ENCODE data around the gene RFLNA.
"Not testable (repeated sequence)": the region's sequence is repeated elsewhere in the genome, so short reads cannot be mapped to it uniquely, and the experiment has no call there.

The RFLNA gene

DNA sequence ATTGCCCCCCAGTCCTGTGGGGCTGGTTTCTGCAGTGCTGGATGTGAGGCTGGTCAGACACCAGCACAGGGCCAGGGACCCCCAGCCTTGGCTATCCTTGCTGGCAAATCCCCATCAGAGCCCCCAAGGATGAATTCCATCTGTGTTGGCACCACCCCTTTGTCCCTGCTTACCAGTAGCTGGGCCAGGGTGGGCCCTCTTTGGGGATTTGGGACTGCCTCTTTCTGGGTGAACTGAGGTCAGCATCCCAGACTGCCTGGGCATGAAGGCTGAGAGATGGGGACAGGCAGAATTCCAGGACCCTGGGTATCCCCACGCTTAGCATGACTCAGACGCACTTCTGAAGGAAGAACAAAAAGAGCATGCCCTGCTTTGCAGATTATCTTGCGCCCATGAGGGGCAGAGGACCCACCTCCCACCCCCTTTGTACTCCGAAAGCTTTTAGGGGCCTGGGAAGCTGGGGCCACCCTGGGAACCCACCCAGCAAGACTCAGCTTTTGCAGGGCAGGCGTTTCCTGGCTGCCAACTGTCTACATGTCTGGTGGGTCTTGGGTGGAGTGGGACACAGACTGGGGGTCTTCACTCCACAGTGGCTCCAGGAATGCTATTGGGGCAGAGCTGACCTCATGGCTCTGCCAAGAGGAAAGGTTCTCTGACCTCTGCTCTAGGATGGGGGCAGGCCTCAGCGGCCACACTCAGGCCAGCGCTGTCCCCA, 26.8 kb downstream of the RFLNA start:
- DNase-seq, result no peak

DNA sequence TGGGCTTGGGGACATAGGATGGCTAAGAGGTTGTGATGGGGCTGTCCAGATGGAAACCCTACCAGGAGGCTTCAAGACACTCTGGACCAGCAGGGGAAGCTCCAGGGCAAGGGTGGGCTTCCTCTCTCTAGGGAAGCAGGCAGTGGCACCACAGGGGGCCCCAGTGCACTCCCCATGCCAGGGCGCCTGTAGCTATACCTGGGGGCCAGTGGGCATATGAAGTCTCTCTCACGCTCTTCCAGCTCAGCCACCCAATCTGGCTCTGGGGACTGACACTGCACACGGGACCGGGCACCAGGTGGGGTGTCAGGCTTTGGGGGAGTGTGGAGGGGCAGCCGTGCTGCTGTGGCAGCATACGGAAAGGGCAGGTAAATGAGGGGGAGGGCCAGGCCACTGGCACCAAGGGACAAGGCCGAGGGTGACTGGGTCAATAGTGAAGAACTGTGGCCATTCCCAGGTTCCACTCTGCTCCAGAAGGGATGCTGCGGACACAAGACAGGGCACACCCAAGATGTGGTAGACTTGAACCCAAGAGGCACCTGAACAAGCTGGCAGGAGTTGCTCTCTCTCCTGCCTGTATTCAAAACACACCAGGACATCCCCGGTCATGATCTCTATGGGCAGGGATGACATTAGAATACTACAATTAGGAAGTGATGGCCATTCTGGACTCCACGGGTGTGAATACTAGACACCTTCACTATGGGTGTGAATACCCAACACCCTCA, 27.5 kb downstream of the RFLNA start:
- DNase-seq, result no peak

DNA sequence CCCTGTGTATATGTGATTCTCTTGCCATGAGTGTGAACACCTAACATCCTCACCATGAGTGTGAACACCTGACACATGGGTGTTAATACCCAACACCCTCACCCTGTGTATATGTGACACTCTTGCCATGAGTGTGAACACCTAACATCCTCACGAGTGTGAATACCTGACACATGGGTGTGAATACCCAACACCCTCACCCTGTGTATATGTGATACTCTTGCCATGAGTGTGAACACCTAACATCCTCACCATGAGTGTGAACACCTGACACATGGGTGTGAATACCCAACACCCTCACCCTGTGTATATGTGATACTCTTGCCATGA, 28.1 kb downstream of the RFLNA start:
- DNase-seq, result not testable (repeated sequence)

DNA sequence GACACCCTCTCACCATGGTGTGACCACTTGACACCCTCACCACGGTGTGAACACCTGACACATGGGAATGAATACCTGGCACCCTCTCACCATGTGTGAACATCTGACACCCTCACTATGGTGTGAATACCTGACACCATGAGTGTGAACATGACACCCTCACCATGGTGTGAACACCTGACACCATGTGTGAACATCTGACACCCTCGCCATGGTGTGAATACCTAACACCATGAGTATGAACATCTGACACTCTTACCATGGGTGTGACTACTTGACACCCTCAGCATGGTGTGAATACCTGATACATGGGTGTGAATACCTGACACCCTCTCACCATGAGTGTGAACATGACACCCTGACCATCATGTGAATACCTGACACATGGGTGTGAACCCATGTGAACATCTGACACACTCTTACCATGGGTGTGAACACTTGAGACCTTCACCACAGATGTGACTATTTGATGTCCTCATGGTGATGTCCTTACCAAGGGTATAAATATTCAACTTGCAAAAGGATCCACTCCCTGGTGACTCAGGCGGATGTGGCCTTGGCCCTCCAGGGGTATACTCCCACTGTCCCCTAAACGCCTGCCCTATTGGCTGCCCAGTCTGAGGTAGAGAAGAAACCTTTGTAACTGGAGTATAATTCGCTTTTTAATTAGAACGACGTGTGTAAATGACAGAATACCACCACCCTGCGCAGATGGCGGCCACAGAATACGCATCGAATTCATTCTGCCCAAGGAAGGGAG, 29.1 kb downstream of the RFLNA start:
- no peak for DNase-seq

DNA sequence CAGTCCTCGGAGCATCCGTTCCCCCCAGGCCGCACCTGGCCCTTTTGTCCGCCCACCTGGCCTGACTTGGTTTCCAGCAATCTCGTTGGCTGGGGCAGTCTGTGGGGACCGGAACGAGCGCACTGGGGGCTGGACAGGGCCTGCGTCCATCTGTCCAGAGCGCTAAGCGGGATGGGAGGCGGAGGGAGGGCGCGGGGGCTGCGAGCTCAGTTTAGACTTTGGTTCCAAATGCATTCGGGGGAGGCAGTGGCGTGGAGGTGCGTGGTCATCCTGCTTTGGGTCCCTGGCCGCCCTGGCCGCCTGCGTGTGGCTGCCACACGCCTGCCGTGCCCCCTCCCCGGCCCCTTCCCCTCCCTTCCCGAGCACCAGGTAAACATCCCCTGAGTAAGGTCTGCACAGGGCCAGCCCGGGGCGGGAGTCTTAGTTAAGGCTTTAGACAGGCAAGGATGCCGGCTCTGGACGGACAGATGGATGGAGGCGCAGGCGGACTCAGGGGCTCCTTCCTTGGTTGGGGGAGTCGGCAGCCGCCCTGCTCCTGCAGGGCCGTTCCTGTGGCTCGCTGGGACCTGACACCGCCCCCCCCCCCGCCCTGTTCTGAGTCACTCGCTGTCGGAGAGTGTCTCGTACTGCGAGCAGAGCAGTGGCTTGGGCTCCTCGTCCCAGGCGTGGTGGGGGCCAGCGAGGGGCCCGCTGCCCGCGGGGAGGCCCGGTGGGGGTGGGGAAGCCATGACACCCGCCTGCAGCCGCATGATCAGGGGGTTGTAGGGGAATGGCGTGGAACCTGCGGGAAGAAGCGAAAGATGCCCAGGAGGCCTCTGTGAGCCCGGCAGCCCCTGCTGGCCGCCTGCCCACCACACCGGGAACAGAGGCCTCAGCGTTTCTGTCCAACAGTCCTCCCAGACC, 30.2 kb downstream of the RFLNA start:
- DNase-seq, result no peak

DNA sequence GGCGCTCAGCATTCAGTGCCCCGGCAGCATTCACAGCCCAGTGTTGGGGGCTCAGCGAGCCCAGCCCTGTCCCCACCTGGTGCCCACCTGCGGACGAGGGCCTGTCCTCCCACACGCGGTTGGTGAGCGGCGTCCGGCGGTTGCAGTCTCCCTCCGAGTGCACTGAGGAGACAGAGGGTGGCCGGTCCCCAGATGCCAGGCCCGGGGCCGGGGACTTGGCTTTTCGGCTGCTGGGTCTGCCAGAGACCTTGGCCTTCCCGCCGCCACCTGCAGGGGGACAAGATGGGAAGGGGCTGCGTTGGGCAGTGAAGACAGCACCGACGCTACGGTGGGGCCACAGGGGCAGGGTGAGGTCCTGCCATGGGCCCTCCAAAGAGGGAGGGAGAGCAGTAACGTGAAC, 31.2 kb downstream of the RFLNA start:
- DNase-seq, result no peak

DNA sequence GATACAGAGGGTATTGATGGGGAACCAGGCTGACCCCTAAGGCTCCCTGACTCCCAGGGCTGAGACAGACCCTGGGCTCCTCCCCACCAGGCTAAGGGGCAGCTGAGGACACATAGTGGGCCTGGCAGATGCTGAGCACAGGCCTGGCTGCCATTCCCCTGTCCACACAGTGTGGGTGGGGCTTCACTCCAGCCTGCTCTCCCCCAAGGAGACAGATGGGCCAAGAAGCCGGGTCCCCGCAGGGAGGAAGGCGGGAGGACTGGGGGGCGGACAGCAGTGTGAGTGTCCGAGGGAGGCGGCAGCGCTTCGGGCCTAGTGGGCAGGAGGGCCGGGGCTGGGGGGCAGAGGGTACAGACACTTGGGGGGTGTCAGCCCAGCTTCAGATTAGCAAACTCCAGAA, 32.0 kb downstream of the RFLNA start:
- no peak for DNase-seq

DNA sequence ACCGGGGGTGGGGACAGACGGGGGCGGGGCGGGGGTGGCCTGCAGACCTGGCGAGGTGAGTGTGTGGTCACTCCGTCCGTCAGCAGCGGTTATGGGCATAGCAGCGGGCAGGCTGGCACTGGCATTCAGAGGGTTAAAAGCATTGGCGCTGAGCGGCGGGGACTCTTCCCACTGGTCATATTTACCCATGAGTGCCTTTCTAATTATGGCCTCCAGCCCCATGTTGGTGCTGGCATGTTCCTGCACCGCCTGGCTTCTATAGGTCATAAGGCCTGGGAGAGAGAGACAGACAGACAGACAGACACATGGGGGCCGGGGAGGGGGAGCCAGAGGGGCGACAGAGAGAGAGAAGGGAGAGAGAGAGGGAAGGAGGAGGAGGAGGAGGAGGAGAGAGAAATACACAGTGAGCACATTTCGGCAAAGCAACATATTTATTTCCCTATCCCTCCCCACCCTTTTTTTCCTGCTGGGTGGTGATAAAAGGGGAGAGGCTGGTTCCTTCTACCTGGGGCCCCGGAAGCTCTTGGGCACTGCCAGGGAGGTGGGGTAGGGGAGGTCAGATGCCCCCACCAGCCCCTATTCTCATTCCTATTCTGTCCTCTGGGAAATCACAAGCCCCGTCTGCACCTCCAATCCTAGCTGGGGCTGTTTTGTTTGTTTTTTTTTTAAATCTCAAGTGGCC, 32.6 kb downstream of the RFLNA start:
- DNase-seq, result no peak

DNA sequence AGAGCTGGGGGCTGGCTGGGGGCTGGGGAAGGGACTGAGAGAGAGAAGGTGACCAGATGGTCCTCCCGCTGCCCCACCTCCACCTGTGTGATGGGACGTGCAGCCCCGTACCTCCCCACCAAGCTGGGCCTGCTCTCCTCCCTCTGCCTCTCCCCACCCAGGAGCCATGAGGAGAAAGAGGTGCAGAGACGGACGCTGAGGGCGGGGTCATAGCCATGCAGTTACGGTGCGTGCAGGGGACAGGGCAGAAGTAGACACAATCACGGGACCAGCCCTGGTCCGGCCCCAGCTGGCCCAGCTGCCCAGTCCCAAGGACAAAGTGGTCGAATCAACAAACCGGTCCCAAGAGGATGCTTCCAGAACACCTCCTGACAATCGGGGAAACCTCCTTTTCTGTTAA, 33.2 kb downstream of the RFLNA start:
- no peak for DNase-seq

DNA sequence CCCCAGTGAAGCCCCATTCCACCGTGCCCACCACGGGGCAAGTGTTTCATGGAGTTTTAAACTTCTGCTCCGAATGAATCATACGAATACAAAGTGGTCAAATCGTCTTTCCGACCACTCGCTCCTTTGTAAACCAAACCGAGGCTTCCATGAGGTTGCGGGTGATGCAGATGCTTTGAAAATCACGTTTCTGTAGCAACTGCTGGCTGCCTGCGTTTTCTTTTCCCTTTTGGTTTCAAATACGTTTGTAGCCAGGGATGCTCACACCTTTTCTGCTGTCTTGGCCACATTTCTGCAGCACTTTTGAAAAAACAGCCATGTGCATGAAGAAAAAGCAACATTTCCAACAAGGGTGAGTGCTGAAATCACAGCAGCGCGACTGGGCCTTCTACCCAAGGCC, 33.7 kb downstream of the RFLNA start:
- DNase-seq, result no peak

DNA sequence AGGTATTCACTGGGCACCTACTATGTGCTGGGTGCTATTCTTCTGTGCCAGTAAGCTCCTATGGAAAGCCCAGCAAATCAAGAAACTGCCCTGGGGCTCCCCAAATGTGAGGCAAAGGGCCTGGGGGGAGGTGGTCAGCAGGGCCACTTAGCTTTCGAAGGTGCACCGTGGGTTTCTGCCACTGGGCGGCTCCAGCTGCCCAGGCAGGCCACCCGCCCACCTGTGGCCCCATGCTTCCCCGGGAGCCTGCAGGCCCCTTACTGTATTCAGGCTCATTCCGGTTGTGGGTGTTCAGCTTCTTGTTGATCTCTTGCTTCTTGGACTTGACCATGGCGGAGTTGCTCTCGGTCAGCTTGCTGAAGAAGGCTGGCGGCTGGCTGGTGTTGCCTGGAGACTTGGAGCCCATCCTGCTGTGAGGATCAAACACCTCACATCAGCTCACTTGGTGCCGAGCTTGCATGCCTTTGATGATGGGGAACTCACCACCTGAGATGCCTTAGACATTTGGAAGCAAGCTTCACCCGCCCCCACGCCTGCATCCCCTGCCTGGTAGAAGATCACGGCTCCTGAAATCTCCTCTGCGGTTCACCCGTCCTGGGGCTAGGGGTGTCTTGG, 37.3 kb downstream of the RFLNA start:
- DNase-seq, result no peak

DNA sequence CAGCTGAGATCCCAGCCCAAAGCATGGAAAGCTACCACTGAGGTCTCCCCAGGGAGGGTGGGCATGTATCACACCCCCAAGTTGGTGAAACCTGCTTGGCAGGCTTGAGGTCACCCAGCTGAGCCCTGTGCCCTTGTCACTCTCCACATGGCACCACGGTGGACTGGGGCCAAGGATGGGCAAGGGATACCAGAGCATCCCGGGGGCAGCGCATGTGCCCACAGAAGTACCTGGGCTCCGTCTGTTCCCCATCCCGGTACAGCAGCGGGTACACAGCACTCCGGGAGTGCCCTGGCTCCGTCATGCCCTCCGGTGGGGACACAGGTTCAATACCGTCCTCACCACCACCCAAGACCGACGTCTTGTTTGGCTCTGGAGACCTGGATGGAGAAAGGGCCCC, 38.0 kb downstream of the RFLNA start:
- no peak for DNase-seq

DNA sequence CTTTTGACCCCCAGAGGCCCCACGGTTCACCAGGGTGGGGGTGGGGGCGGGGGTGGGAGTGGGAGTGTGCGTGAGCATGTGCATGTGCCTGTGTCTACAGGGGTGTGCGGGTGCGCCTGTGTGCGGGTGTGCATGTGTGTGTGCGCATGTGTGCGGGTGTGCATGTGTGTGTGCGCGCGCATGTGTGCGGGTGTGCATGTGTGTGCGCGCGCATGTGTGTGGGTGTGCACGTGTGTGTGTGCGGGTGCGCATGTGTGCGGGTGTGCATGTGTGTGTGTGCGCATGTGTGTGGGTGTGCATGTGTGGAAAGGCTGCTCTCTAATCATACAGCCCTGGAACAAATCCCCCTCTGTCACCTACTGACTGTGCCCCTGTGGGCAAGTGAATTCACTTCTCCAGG, 38.8 kb downstream of the RFLNA start:
- no peak for DNase-seq

DNA sequence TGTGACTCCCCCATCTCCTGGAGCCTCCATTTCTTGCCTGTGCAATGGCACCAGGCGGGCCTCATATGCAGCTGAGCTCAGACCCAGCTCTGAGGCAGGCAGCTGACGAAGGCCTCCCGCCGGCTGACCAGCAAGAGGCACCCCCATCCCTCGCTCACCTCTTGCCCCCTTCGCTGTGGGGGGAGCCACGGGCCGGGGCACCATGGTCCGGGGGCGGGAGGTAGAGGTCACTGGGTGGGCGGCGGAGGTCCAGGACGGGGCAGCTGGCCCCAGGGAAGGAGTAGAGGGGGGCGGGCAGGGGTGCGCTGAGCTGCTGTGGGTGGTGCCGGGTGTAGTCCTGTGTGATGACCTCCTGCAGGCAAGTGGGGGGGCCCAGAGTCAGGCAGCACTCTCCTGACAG, 39.4 kb downstream of the RFLNA start:
- no peak for DNase-seq

DNA sequence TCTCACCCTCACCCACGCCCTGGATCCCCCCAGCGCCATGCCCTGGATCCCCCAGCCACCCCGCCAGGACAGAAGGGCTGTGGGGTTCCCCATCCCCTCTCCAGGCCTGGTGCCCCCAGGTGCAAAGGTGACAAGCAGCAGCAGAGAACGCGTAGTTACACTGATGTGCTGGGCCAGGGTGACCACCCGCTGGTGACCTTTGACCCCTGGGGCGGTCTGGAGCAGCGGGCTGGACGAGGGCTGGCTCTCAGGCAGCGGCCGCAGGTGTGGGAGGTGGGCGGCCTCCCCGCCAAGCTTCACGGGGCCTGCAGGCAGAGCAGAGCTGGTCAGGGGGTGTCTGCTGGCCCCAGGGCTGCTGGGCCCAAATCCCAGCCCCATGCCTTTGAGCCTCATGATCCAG, 40.1 kb downstream of the RFLNA start:
- DNase-seq, result no peak

DNA sequence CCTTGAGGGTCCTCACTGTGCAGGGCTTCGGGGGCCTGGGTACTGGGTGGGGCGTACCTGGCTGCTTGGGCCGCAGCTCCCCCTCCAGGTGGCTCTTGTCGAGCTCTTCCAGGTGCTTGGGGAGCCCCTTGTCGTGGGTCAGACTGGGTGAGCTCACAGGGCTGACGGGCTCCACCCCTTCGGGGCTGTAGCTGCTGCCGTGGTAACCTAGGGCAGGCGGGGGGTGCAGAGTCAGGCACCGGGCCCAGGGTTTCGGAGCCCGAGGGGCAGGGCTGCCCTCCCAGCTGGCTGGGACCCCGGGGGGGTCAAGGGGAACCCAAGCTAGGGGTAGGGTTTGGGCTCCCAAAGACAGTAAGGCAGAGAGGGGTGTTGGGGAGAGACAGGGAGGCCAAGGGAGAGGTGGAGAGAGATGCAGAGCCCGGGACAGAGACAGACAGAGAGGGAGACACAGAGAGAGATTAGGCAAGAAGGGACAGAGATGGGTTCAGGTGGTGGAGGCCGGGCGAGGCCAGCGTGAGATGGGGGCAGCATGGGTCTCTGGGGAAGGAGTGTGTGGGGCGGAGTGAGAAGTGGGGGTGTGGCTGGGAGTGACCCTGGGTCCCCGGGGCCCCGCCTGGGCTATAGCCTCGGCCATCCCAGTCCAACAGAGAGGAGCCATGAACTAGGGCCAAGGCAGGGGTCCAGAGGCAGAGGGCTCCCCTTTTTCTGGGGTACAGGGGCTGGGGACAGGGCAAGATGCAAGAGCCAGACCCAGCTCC, 40.7 kb downstream of the RFLNA start:
- no peak for DNase-seq

DNA sequence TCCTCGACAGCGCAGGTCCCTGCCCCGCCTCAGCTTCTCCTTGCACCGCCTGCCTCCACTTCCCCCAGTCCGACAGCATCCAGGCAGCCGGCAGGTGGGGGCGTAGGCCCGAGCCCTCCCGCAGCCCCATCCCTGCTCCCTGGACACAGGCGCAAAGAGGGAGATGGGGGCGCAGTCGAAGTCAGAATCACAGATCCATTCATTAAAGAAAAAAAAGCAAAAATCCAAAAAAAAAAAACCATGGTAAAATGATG, 41.2 kb downstream of the RFLNA start:
- DNase-seq, result no peak

DNA sequence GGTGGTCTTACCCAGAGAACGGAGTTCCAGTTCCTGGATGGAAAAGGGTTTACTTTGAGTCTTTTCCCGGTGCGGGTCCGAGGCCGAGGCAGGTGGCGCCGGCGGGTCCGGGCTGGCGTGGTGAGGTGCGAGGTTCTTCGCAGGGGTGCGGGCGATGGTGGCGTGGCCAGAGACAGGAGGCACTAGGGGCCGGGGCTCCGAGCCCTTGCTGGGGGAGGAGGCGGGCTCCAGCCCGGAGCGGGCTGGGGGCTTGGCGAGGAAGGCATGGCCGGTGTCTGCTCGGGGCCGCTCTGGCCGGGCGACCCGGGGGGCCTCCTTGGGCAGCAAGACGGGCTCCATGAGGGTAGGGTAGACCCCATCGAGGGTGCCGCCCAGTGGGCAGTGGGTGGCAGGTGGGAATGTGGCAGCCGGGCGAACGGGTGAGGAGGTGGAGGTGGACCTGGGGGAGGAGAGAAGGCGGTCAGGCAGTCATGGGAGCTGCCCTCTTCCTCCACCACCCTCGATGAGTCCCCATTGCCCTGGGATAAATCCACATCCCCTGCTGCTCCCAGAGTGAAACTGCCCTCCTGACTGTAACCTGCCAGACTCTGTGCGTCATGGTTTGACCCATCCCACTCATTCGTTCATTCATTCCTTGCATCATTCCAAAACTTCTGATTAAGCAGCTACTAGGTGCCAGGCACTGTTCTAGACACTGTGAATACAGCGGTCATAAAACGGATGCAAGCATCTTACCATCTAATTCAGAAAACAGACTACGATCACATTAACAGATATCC, 42.0 kb downstream of the RFLNA start:
- DNase-seq, result no peak

DNA sequence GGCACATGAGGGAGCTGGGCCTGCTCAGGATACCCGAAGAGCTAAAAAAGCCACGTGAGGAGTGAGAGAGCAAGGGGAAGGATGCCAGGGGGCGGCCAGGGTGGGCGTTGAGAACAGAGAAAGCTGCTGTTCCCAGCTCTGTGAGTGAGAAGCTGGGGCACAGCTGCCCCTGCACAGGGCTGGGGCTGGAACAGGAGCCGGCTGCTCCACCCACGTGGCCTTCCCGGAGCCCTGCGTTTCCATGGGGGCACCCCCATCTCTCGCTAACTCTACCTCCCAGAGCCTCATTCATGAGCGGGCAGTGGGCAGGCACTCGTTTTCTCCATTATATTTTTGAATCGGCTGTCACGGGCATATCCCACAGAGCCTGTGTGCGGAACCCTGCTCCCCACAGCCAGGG, 42.7 kb downstream of the RFLNA start:
- DNase-seq, result no peak

DNA sequence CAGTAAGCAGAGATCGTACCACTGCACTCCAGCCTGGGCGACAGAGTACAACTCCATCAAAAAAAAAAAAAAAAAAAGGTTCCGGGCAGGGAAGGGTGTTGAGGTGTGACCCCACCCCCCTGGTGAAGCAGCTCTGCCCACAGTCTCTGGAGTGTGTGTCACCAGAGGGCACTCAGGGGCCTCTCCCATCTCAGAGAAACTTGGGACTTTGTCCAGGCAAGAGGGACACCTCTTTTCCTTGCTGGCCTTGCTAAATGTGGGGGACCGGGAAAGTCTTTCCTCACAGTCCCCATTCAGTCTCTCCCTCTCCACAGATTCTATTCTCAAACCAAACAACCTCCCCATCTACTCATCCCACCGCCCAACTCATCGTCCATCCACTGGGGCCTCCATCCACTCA, 43.6 kb downstream of the RFLNA start:
- DNase-seq, result no peak

All from NCI-H1105 (cell line).